ENCODE data around the gene STK16.
"Not testable (repeated sequence)": the region's sequence is repeated elsewhere in the genome, so short reads cannot be mapped to it uniquely, and the experiment has no call there.

The STK16 gene

DNA sequence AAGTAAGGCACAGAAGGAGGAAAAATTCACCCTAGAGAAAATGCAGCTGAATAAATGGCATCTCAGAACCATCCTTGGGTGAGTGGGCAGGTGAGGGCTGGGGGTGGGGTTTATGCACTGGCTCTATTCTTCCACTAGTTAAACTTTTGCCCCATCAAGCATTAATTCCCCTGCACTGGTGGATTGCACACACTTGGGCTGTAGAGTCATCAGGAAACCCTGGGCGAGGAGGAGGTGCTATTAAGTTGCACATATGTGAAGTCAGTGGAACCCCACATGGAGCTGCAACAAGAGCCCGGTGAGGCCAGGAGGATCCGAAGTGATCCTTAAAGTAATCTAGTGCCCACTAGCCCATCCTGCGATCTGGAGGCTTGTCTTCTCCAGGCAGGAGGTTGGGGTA, 27.1 kb downstream of the STK16 start:
- no peak for DNase-seq

DNA sequence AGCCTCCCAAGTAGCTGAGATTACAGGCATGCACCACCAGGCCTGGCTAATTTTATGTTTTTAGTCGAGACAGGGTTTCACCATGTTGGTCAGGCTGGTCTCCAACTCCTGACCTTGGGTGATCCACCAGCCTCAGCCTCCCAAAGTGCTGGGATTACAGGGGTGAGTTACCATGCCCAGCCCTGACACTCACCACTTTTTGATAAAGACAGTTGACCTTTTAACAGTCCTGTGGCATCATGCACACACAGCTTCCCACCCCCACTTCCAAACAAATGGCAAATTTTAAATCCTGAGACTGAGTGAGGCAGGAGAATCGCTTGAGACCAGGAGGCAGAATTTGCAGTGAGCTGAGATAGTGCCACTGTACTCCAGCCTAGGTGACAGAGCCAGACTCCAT, 27.7 kb downstream of the STK16 start:
- DNase-seq: peak in 1 of 2 donors; percentile 17

- DNase-seq: no peak
These were observed 28.7 kb downstream of the STK16 start for GRCh38 chr2:219273937-219274336.

GRCh38 chr2:219274361-219274921, 29.2 kb downstream of the STK16 start:
- DNase-seq: no peak

DNA sequence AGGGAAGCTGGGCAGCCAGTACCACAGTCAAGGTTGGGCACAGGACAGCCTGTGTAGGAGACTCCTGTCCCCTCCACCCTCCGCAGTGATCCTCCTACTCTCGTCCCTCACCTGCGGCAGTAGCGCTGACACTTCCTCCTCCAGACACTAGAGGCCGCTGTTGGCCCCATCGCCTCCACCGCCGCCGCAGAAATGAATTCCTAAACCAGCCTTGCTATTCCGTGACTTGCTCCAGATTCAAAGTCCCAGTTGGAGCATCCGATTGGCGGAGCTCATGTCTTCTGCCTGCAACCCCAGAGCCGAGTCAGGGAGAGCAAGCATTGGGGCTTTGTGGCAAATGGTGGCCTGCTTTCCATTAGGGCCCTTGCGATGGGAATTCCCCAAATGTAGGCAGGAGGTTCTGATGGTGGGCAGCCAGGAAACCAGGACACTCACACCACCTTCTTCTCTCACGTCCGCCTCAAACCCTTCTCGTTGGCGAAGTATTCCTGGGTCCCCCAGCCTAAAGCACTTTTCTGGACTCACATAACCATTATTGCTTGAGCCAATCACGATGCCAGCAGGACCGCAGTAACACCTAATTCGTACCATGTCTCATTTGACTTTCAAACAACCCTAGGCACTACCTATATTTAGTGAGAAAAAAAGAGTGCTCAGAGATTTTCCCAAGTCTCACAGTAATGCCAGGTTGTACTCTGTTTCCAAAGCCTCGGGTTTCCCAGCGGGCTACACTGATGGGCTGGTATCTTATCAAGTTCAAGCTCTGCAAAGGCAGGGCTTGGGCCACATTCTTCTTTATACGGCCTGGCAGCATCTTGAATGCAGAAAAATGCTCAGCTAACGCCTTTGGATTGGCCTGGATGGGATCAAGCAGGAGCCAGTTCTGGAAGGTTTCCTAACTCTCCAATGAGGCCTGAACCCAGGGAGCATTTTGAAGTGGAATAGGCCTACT, 32.7 kb downstream of the STK16 start:
- DNase-seq: peak; percentile 63 to 68

- DNase-seq: no peak
These were observed 33.4 kb downstream of the STK16 start for GRCh38 chr2:219278655-219279150.

DNA sequence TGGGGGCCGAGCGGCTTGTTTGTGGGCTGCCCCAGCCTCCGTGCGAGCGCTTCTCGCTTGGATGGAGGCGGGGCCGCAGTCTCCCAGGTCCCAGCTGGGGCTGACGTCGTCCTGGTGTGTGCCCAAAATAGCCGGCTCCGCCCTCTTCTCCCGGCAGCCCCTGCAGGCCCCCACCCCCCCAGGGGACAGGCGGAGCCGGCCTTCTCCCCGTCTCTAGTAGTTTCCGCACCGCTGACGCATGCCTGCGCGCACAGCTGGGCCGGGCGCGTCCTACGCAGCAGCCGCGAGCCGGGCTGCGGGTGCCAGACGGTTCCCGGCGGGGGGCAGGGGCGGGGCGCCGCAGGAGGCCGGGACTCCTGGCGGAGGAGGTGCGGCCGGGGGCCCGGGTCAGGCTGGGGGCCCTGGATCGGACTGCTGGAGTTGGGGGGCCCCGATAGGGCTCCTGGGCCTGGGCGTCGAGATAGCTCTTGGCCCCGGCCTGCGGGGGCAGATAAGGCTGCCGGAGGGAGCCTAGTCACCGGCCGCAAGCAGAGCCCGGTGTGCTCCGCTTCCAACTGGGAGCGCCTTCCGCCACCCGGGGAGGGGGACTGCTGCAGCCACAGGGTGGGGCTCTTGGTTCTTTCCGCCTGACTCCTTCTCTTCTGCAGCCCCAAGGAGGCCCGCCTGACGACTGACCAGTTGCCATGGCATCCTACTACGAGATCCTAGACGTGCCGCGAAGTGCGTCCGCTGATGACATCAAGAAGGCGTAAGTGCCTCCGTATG, 34.1 kb downstream of the STK16 start, which contains the start of gene DNAJB2:
DNAJB2 (plus strand) TSS at position 216 of the 765 bp plus-strand sequence; CDS start at position 684, 468 bp downstream.
- peak; percentile 99 to 100 for DNase-seq

DNA sequence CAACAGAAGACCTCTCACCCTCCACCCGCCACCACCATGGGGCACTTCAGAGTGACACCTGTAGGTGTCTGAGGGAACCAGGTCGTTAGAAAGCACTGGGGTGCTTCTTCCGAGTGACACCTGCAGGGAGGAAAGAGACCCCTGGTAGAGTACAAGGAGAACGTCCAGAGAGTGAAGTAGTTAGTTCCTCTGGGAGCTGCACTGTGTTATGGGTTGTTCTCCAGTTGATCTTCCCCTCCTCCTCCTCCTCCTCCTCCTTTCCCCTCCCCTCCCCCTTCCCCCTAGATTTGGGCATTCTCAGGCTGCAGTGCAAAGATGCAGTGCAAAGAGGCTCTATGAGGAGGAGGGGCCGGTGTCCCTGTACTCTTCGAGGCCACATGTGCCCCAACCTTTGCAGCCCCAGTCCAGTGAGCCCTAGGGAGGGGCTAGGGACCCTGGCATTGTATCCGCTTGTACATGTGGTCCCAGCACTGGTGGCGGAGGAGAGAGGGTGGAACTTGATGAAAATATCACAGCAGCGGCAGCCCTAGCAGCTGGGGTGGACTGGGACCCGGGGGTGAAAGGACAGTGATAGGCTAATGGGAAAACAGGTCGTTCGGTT, 34.7 kb downstream of the STK16 start:
- DNase-seq: no peak

- DNase-seq: no peak
These were observed 35.4 kb downstream of the STK16 start for GRCh38 chr2:219280651-219281050.

DNA sequence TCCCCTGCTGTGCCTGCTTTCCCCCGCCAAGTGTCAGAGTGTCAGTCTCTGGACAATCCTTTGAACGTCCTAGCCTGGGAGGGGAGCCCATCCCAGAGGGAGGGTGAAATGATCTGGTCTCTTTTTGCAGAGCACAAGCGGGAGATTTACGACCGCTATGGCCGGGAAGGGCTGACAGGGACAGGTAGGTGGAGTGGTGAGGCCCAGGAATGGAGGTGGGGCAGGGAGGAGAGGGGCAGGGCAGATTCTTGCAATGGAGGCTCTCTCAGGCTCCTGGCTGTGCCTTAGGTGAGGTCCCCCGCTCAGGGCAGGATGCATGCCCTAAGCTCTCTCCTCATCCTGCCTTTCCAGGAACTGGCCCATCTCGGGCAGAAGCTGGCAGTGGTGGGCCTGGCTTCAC, 36.3 kb downstream of the STK16 start:
- DNase-seq: no peak

DNA sequence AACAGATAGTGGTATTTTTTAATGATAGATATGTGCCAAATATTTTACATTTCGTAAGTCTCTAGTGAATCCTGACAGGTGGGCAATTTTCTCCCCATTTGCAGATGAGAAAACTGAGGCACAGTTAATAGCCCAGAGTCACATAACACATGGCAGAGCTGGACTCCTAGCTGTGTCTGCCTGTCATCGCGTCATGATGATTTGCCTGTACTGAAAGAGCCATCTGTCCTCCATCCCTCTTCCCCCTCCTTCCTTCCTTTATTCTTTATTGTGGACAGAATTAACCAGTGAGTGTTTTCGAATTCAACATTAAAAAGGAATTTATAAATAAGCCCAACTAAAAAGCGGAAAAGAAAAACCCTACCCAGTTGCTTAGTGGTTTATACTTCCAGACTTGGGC, 37.1 kb downstream of the STK16 start:
- DNase-seq: no peak

GRCh38 chr2:219282943-219283581, 37.8 kb downstream of the STK16 start:
- no peak for DNase-seq

DNA sequence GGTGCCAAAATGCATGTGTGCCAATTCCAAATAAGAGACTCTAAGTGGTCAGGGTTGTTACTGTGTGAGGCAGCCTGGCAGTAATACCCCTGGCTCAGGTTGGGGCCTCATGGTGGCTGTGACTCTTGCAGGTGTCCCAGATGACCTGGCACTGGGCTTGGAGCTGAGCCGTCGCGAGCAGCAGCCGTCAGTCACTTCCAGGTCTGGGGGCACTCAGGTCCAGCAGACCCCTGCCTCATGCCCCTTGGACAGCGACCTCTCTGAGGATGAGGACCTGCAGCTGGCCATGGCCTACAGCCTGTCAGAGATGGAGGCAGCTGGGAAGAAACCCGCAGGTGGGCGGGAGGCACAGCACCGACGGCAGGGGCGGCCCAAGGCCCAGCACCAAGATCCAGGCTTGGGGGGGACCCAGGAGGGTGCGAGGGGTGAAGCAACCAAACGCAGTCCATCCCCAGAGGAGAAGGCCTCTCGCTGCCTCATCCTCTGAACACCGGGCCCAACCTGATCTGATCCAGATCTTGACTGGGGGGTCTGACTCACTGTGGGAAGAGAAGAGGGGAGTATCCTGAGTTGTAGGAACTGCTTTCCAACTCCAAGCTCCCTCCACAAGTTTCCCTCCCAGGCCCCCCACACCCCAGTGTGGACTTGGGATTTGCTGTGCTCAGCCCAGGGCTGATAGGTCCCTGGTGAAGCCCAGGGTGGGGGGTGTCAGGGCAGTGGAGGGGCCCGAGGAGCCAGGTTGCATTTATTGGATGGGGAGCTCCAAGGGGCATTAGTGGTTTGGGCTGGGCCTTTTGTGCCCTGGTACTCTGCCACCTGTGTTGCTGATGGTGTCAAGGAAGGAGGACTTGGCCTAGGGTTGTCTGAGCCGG, 39.5 kb downstream of the STK16 start:
- no peak for DNase-seq

DNA sequence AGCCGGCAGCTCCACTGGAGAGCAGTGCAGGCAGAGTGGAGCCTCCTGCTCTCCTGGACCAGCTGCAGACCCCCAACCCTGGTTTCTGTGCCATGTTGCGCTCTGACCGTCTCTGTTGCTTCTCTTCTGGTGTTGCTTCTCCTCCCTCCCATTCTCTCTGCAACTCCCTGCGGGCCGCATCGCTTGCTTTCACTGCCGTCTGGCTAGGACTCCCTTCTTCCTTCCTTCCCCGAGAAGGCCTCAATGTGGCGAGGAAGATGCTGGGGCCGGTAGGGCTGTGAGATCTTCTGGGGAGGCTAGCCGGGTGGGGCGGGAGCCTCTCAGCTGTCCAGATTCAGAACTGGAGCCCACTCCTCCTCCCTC, 40.1 kb downstream of the STK16 start:
- no peak for DNase-seq

DNA sequence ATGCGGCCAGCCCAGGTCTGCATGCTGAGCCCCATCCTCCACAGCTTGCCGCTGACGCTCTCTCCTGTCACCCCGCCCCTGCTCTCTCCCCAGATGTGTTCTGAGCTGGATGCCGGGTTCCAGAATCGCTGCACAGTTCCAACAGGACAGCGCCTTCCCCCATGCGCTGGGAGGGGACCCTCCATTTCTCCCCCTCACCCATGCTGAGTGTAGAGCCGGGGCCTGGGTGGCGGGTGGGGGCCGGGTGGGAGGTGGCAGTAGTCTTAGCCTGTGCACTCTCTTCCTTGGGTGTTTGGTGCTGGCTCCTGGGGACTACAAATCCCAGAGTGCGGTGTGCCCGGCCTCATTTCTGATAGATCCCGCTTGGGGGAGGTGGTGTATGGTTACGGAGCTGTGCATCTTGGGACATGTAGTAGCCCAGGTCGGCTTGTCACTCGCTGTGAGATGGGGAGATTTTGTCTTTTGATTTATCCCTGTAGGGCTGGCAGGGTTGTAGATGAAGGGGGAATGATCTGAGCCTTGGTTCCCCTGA, 40.7 kb downstream of the STK16 start:
- no peak for DNase-seq

DNA sequence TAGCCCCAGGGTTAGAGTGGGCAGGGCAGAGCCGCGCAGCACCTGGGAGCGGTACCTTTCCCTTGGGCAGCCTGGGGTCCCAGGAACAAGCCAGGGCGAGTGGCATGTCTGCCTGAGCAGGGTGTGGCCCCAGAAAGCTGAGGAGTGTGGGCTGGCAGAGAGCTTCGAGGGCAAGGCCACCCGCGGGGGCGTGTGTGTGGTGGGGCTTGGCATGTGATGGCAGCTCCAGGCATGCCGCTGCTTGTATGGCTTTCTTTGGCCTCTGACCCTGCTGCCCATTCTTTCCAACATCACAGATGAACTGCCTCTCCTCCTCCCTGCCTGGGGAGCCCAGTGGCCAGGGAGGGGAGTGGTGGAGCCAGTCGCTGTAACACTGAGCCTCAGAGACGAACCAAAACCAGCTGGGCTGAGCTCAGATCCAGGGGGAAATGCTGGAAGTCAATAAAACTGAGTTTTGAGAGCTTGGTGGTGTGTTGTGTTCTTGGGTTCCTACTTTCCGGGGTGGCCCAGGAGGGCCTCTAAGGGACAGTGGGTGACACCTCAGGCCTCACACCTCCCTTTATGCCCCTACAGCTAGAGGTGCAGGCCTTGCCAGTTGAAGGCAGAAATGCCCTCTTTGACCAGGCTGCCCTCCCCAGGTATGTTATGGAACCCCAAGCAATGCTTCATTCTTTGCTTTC, 41.3 kb downstream of the STK16 start:
- DNase-seq: peak in 1 of 2 donors; percentile 35

DNA sequence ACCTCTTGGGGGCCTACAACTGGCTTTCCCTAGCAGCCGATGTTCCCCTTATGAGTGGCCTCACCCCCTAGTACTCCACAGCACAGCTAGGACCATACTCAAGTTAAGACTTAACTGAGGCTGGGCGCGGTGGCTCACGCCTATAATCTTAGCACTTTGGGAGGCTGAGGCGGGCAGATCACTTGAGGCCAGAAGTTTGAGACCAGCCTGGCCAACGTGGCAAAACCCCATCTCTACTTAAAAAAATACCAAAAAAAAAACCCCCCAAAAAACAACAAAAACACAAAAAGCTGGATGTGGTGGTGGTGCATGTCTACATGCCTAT, 41.8 kb downstream of the STK16 start:
- not testable (repeated sequence) for DNase-seq

DNA sequence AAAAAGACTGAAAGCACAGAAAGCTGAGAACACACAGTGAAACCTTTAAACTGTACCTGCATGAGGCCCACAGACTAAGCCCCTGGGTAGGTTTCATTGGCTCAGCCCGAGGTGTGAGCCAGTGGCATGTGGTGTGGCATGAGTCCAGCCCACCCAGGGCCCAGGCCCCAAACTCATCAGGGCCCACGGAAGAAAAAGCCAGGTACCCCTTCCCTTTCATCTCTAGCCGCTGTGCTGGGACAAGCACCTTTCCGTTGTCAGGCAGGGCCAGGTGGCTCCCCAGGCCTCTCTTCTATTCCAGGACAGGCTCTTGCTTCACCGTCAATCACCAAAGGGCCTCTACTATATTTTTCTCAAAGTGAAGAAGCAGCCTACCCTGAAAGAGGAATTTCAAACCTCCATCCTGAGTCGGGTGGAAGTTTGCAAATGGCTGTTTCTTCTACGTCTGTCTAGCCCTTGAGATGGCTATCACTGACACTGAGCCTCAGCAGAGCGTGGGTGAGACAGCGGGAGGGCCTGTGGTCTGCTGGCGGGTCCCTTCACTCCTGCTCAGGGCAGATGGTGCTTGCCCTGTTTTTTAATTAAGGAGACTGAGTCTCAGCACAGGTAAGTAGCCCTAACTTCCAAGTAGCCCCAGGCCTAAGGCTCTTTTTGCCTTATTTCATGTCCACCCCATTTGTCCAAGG, 42.4 kb downstream of the STK16 start:
- DNase-seq: no peak

GRCh38 chr2:219289195-219289536, 43.9 kb downstream of the STK16 start:
- no peak for DNase-seq
